WTC11 (cell line): ENCODE measurements around the gene CACNA2D1. TPM values are rescaled to one million over a fixed set of nuclear protein-coding genes. Genes with fewer than 3 reads are reported as not detected.

ENCODE experiments used
- ATAC-seq: fragments of 200-7000 bp; cut with Tn5 transposase; 2 replicates; pipeline ENCODE4 v1.10.0; 2021; ENCODE audit warnings: mild to moderate bottlenecking, moderate library complexity
- CTCF ChIA-PET: fragments of 300-600 bp; sonication (Branson Sonifier 250); formaldehyde crosslinking; loops from one replicate; lab custom pipeline; 2021; ENCODE audit warnings: antibody characterized with exemption; lab: Charles Lee
- POLR2A ChIA-PET: fragments of 350-600 bp; sonication (Branson Sonifier 250); formaldehyde crosslinking; loops from one replicate; lab custom pipeline; 2021; ENCODE audit warnings: antibody characterized with exemption; lab: Charles Lee
- DNase-seq: peaks from one replicate; pipeline ENCODE4 v3.0.0; 2021; ENCODE audit warnings: low spot score
- H3K27ac Mint-ChIP-seq: 2 replicates; pipeline ENCODE4 v1.8.0; 2021; ENCODE audit warnings: mixed read lengths
- H3K27me3 Mint-ChIP-seq: 2 replicates; pipeline ENCODE4 v1.8.0; 2021; ENCODE audit warnings: low read depth, mild to moderate bottlenecking, moderate library complexity, mixed read lengths
- H3K36me3 Mint-ChIP-seq: 2 replicates; pipeline ENCODE4 v1.8.0; 2021; ENCODE audit warnings: mixed read lengths
- H3K4me1 Mint-ChIP-seq: 2 replicates; pipeline ENCODE4 v1.8.0; 2022; ENCODE audit warnings: mixed read lengths
- H3K4me3 Mint-ChIP-seq: 2 replicates; pipeline ENCODE4 v1.8.0; 2021; ENCODE audit warnings: mild to moderate bottlenecking, moderate library complexity, mixed read lengths
- H3K9me3 Mint-ChIP-seq: 2 replicates; pipeline ENCODE4 v1.8.0; 2021; ENCODE audit warnings: mixed read lengths
- CREM ChIP-seq: sonication (generic); formaldehyde crosslinking; IDR thresholded peaks from 2 replicates; pipeline ENCODE4 v1.8.1; 2022; ENCODE audit warnings: mild to moderate bottlenecking, missing genetic modification reagents, moderate library complexity
- FOXK1 ChIP-seq: sonication (generic); formaldehyde crosslinking; IDR thresholded peaks from 2 replicates; pipeline ENCODE4 v1.8.0; 2022; ENCODE audit warnings: mild to moderate bottlenecking, moderate library complexity, missing genetic modification reagents
- GRHL2 ChIP-seq: fragments of 250-450 bp; sonication (Bioruptor Pico); IDR thresholded peaks from 2 replicates; pipeline ENCODE4 v1.8.0; 2022; ENCODE audit warnings: mild to moderate bottlenecking, moderate library complexity; ENCODE audit not compliant: insufficient replicate concordance, severe bottlenecking
- HMGA2 ChIP-seq: fragments of 250-450 bp; sonication (Bioruptor Pico); IDR thresholded peaks from 2 replicates; pipeline ENCODE4 v1.4.0; 2021; ENCODE audit warnings: mild to moderate bottlenecking, moderate library complexity
- JAZF1 ChIP-seq: fragments of 250-450 bp; sonication (Bioruptor Pico); IDR thresholded peaks from 2 replicates; pipeline ENCODE4 v1.9.0; 2021; ENCODE audit warnings: moderate library complexity, mild to moderate bottlenecking, inconsistent platforms
- MYBL2 ChIP-seq: sonication (generic); formaldehyde crosslinking; IDR thresholded peaks from 2 replicates; pipeline ENCODE4 v1.8.1; 2023; ENCODE audit warnings: mild to moderate bottlenecking, moderate library complexity, missing genetic modification reagents
- NFE2L1 ChIP-seq: sonication (generic); formaldehyde crosslinking; IDR thresholded peaks from 2 replicates; pipeline ENCODE4 v1.8.1; 2023; ENCODE audit warnings: missing genetic modification reagents
- NR2C2 ChIP-seq: sonication (generic); formaldehyde crosslinking; IDR thresholded peaks from 2 replicates; pipeline ENCODE4 v1.8.0; 2022; ENCODE audit warnings: mild to moderate bottlenecking, missing genetic modification reagents
- NR3C1 ChIP-seq: sonication (generic); formaldehyde crosslinking; conservative IDR thresholded peaks from 2 replicates; pipeline ENCODE4 v1.8.1; 2023; ENCODE audit warnings: low read depth, mild to moderate bottlenecking, missing genetic modification reagents
- OVOL2 ChIP-seq: fragments of 250-450 bp; sonication (Bioruptor Pico); IDR thresholded peaks from 2 replicates; pipeline ENCODE4 v1.9.0; 2021; ENCODE audit warnings: mild to moderate bottlenecking, borderline replicate concordance
- PRRX2 ChIP-seq: fragments of 250-450 bp; sonication (Bioruptor Pico); IDR thresholded peaks from 2 replicates; pipeline ENCODE4 v1.8.0; 2021; ENCODE audit warnings: mild to moderate bottlenecking
- RORB ChIP-seq: fragments of 250-450 bp; sonication (Bioruptor Pico); IDR thresholded peaks from 2 replicates; pipeline ENCODE4 v1.9.0; 2021; ENCODE audit warnings: mild to moderate bottlenecking
- SMAD3 ChIP-seq: sonication (generic); formaldehyde crosslinking; IDR thresholded peaks from 2 replicates; pipeline ENCODE4 v1.8.0; 2022; ENCODE audit warnings: missing genetic modification reagents, mild to moderate bottlenecking, borderline replicate concordance
- SMAD4 ChIP-seq: sonication (generic); formaldehyde crosslinking; IDR thresholded peaks from 2 replicates; pipeline ENCODE4 v1.8.0; 2022; ENCODE audit warnings: mild to moderate bottlenecking, missing genetic modification reagents
- ZNF121 ChIP-seq: sonication (generic); formaldehyde crosslinking; IDR thresholded peaks from 2 replicates; pipeline ENCODE4 v1.8.0; 2023; ENCODE audit warnings: missing genetic modification reagents
- ZNF219 ChIP-seq: sonication (generic); formaldehyde crosslinking; IDR thresholded peaks from 2 replicates; pipeline ENCODE4 v1.8.0; 2023; ENCODE audit warnings: missing genetic modification reagents, mild to moderate bottlenecking, borderline replicate concordance
- ZNF317 ChIP-seq: sonication (generic); formaldehyde crosslinking; IDR thresholded peaks from 2 replicates; pipeline ENCODE4 v1.8.1; 2023; ENCODE audit warnings: low read depth, mild to moderate bottlenecking, moderate library complexity, missing genetic modification reagents, borderline replicate concordance
- total RNA-seq: library from RNA; stranded (reverse); gene quantifications from 3 replicates; pipeline ENCODE4 v1.2.3, GENCODE V29; 2021
- TF ChIP-seq, protein P1 (sequence below): sonication (generic); formaldehyde crosslinking; IDR thresholded peaks from 2 replicates; pipeline ENCODE4 v1.8.1; 2022; ENCODE audit warnings: mild to moderate bottlenecking, moderate library complexity, missing genetic modification reagents
- TF ChIP-seq, protein P2 (sequence below): sonication (generic); formaldehyde crosslinking; IDR thresholded peaks from 2 replicates; pipeline ENCODE4 v1.8.0; 2023; ENCODE audit warnings: missing genetic modification reagents
- TF ChIP-seq, protein P3 (sequence below): sonication (generic); formaldehyde crosslinking; IDR thresholded peaks from 2 replicates; pipeline ENCODE4 v1.8.0; 2022; ENCODE audit warnings: missing genetic modification reagents
- TF ChIP-seq, protein P4 (sequence below): sonication (generic); formaldehyde crosslinking; IDR thresholded peaks from 2 replicates; pipeline ENCODE4 v1.8.1; 2023; ENCODE audit warnings: mild to moderate bottlenecking, moderate library complexity, missing genetic modification reagents
- TF ChIP-seq, protein P5 (sequence below): sonication (generic); formaldehyde crosslinking; IDR thresholded peaks from 2 replicates; pipeline ENCODE4 v1.8.1; 2023; ENCODE audit warnings: mild to moderate bottlenecking, missing genetic modification reagents, moderate library complexity

CACNA2D1 gene
- total RNA-seq, 1 experiment from 2014 or later, result 33.3 TPM

DNA sequence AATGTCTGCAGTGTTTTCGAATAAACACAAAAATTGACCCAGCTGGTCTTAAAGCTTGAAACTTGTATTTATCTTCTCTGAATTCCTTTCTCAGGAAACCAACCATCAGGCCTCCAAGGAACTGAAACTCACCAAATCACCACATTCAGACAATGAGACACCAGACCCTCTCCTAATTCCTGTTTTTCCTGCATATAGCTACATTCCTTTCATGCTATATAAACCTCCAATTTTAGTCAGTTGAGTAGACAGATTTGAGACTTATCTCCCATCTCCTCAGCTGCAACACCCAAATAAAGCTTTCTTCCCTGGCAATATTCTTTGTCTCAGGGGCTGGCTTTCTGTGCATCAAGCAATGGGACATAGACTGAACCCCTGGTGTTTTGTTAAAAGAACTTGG is 317.0 kb downstream of the CACNA2D1 start (continued):
- TF ChIP-seq NFE2L1 (CRISPR knock-in tag) (no peak), JAZF1 (CRISPR knock-in tag) (no peak), ZNF219 (CRISPR knock-in tag) (no peak), OVOL2 (CRISPR knock-in tag) (no peak), NR3C1 (no peak)

DNA sequence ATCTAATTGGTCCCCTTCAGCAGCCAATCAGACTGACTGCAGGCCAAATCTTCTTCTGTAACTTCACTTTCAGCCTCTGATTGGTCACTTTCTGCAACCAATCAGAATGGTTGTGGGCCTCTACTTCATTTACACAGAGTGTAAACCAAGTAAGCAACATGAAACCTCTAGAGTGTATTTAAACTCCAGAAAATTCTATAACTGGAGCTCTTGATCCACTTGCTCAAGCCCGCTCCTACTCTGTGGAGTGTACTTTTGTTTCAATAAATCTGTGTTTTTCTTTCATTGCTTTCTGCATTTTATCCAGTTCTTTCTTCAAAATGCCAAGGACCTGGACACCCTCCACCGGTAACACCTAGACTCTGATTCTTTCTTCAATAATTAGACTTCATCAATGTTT is 319.1 kb downstream of the CACNA2D1 start:
- no peak for DNase-seq
- no peak overlapping the region for H3K4me3 Mint-ChIP-seq
- ATAC-seq, result no peak
- H3K27ac Mint-ChIP-seq, result no peak overlapping the region
- H3K9me3 Mint-ChIP-seq, result peaks cover 27% of the 10 kb centered on the region
- TF ChIP-seq HMGA2 (no peak), NR3C1 (no peak), SMAD4 (CRISPR knock-in tag) (no peak)
- POLR2A ChIA-PET, result no interaction called here
- CTCF ChIA-PET, result no interaction called here
- peaks cover 21% of the 10 kb centered on the region for H3K4me1 Mint-ChIP-seq
- no peaks in the 10 kb centered on the region for H3K27me3 Mint-ChIP-seq
- peaks cover 27% of the 10 kb centered on the region for H3K36me3 Mint-ChIP-seq

DNA sequence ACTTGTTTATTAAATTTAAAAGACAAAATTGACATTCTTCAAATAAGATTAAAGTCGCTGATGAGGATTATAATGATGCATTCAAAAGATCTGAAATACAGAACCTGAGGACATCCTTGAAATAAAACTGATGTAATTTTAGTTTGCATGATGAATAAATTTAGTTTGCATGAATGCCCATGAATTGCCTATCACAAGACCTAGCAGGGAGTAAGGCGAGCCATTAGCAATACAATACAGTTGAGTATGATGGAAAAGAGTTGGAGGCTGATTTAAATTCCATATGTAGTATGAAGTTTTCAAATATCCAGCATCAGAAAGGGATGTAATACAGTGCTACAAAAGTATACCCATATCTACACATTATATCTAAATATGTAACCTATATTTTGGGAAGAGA is 321.3 kb downstream of the CACNA2D1 start:
- POLR2A ChIA-PET, result no interaction called here
- Mint-ChIP-seq H3K4me3 (peak overlapping the region; percentile 28; the same call in 1 of the 2 replicates), H3K27ac (peak overlapping the region; percentile 55; the same call in 1 of the 2 replicates)

More for the DNA sequence above, 321.3 kb downstream of the CACNA2D1 start:
- H3K36me3 Mint-ChIP-seq, result peaks cover 27% of the 10 kb centered on the region
- peaks cover 27% of the 10 kb centered on the region for H3K9me3 Mint-ChIP-seq
- TF ChIP-seq SMAD3 (no peak), ZNF317 (CRISPR knock-in tag) (no peak), ZNF121 (CRISPR knock-in tag) (no peak), HMGA2 (no peak), RORB (no peak), MYBL2 (CRISPR knock-in tag) (no peak), PRRX2 (CRISPR knock-in tag) (no peak), FOXK1 (CRISPR knock-in tag) (no peak), CREM (CRISPR knock-in tag) (no peak), GRHL2 (no peak), NR2C2 (CRISPR knock-in tag) (no peak)
- TF ChIP-seq, protein P1, sequence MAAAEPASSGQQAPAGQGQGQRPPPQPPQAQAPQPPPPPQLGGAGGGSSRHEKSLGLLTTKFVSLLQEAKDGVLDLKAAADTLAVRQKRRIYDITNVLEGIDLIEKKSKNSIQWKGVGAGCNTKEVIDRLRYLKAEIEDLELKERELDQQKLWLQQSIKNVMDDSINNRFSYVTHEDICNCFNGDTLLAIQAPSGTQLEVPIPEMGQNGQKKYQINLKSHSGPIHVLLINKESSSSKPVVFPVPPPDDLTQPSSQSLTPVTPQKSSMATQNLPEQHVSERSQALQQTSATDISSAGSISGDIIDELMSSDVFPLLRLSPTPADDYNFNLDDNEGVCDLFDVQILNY, result no peak
- TF ChIP-seq, protein P2, sequence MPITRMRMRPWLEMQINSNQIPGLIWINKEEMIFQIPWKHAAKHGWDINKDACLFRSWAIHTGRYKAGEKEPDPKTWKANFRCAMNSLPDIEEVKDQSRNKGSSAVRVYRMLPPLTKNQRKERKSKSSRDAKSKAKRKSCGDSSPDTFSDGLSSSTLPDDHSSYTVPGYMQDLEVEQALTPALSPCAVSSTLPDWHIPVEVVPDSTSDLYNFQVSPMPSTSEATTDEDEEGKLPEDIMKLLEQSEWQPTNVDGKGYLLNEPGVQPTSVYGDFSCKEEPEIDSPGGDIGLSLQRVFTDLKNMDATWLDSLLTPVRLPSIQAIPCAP (CRISPR knock-in tag), result no peak
- TF ChIP-seq, protein P3, sequence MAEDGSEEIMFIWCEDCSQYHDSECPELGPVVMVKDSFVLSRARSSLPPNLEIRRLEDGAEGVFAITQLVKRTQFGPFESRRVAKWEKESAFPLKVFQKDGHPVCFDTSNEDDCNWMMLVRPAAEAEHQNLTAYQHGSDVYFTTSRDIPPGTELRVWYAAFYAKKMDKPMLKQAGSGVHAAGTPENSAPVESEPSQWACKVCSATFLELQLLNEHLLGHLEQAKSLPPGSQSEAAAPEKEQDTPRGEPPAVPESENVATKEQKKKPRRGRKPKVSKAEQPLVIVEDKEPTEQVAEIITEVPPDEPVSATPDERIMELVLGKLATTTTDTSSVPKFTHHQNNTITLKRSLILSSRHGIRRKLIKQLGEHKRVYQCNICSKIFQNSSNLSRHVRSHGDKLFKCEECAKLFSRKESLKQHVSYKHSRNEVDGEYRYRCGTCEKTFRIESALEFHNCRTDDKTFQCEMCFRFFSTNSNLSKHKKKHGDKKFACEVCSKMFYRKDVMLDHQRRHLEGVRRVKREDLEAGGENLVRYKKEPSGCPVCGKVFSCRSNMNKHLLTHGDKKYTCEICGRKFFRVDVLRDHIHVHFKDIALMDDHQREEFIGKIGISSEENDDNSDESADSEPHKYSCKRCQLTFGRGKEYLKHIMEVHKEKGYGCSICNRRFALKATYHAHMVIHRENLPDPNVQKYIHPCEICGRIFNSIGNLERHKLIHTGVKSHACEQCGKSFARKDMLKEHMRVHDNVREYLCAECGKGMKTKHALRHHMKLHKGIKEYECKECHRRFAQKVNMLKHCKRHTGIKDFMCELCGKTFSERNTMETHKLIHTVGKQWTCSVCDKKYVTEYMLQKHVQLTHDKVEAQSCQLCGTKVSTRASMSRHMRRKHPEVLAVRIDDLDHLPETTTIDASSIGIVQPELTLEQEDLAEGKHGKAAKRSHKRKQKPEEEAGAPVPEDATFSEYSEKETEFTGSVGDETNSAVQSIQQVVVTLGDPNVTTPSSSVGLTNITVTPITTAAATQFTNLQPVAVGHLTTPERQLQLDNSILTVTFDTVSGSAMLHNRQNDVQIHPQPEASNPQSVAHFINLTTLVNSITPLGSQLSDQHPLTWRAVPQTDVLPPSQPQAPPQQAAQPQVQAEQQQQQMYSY (CRISPR knock-in tag), result no peak
- TF ChIP-seq, protein P4, sequence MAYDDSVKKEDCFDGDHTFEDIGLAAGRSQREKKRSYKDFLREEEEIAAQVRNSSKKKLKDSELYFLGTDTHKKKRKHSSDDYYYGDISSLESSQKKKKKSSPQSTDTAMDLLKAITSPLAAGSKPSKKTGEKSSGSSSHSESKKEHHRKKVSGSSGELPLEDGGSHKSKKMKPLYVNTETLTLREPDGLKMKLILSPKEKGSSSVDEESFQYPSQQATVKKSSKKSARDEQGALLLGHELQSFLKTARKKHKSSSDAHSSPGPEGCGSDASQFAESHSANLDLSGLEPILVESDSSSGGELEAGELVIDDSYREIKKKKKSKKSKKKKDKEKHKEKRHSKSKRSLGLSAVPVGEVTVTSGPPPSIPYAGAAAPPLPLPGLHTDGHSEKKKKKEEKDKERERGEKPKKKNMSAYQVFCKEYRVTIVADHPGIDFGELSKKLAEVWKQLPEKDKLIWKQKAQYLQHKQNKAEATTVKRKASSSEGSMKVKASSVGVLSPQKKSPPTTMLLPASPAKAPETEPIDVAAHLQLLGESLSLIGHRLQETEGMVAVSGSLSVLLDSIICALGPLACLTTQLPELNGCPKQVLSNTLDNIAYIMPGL (CRISPR knock-in tag), result no peak
- TF ChIP-seq, protein P5, sequence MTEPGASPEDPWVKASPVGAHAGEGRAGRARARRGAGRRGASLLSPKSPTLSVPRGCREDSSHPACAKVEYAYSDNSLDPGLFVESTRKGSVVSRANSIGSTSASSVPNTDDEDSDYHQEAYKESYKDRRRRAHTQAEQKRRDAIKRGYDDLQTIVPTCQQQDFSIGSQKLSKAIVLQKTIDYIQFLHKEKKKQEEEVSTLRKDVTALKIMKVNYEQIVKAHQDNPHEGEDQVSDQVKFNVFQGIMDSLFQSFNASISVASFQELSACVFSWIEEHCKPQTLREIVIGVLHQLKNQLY (CRISPR knock-in tag), result no peak
- DNase-seq (no peak), ATAC-seq (peak; percentile 48; the same call in 1 of the 2 replicates)
- no peaks in the 10 kb centered on the region for H3K27me3 Mint-ChIP-seq
- CTCF ChIA-PET, result no interaction called here
- peaks cover 21% of the 10 kb centered on the region for H3K4me1 Mint-ChIP-seq
